ENCODE results near the gene FN3KRP. TPM values are rescaled to one million over a fixed set of nuclear protein-coding genes. Genes with fewer than 3 reads are reported as not detected.

Gene FN3KRP
- total RNA-seq, 4 donors from 2014 or later = 16.3 to 39.6 (median 26.8) TPM

DNA sequence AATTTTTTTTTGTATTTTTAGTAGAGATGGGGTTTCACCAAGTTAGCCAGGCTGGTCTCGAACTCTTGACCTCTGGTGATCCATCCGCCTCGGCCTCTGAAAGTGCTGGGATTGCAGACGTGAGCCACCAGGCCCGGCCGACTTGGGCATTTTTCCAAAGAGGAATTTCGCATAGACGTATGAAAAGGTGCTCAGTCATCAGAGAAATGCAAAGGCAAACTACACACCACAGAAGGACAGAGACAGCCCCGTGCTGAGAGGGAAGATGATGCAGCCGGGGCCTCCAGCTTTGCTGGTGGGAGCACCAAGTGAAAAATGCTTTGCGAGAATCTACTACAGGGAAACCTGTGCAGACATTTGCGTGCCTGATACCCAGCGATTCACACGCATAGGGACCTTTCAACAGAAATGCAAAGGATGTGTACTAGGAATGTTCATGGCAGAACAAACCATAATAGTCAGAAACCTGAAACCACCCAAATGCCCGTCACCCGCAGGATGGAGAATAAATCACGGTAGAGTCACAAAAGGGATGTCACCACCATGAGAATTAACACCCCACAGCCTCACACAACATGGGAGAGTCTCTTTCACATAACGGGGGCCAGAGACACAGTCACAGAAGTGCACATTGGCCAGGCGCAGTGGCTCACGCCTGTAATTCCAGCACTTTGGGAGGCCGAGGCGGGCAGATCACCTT lies 23.2 kb upstream of the FN3KRP start:
- Histone ChIP-seq H3K4me1 (peaks cover 10 to 13% (median 11%) of the 10 kb centered on the region in 4 donors), H3K27me3 (no peaks in the 10 kb centered on the region), H3K9me3 (peaks cover 0 to 6% of the 10 kb centered on the region in 2 donors), H3K4me3 (no peak overlapping the region), H3K27ac (no peak overlapping the region), H3K36me3 (no peaks in the 10 kb centered on the region)
- in situ Hi-C loops (cut with MboI; ENCODE audit: low pct_ligation_motif_present in 1 of 4, low pct_unique_long_range_greater_than_20kb in 1 of 4, low sequenced_read_pairs in 3 of 4) (no loop called here), intact Hi-C loops (cut with DNase I; ENCODE audit: low total_unique reads) (no loop called here)
- 90 to 94% methylated on average over 16 to 22 of the region's 22 CpGs for WGBS, 2 donors (ENCODE audit: low coverage in 1 of 2)
- DNase-seq = no peak
- TF ChIP-seq EP300 (IDR thresholded peaks at IDR 0.05; ENCODE audit: low read depth) = no peak
- no peak for TF ChIP-seq POLR2A (IDR thresholded peaks at IDR 0.05)
- TF ChIP-seq POLR2AphosphoS5 (IDR thresholded peaks at IDR 0.05) = no peak
- TF ChIP-seq, protein P1, sequence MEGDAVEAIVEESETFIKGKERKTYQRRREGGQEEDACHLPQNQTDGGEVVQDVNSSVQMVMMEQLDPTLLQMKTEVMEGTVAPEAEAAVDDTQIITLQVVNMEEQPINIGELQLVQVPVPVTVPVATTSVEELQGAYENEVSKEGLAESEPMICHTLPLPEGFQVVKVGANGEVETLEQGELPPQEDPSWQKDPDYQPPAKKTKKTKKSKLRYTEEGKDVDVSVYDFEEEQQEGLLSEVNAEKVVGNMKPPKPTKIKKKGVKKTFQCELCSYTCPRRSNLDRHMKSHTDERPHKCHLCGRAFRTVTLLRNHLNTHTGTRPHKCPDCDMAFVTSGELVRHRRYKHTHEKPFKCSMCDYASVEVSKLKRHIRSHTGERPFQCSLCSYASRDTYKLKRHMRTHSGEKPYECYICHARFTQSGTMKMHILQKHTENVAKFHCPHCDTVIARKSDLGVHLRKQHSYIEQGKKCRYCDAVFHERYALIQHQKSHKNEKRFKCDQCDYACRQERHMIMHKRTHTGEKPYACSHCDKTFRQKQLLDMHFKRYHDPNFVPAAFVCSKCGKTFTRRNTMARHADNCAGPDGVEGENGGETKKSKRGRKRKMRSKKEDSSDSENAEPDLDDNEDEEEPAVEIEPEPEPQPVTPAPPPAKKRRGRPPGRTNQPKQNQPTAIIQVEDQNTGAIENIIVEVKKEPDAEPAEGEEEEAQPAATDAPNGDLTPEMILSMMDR (IDR thresholded peaks at IDR 0.05) = no peak

DNA sequence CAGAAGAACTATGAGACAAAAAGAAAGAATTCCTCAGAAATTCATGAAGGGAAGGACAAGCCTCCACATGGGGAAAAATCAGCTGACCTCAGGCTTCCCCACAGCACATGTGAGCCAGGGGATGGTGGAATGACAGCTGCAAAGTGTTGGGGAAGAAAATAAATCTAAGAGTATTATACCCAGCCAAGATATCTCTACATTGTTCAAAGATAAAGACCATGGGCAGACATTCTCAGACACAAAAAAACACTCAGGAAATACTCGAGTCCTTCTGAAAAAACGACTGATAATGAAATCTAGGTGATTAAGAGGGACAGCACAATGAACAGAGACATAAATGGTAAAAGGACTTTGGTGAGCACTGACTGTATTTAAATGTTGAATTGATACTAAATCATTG lies 21.9 kb upstream of the FN3KRP start:
- TF ChIP-seq POLR2AphosphoS5 (IDR thresholded peaks at IDR 0.05) (no peak), POLR2A (IDR thresholded peaks at IDR 0.05) (no peak), EP300 (IDR thresholded peaks at IDR 0.05; ENCODE audit: low read depth) (no peak)
- TF ChIP-seq, protein P1 (IDR thresholded peaks at IDR 0.05) = no peak
- in situ Hi-C loops (cut with MboI; ENCODE audit: low pct_ligation_motif_present in 1 of 4, low pct_unique_long_range_greater_than_20kb in 1 of 4, low sequenced_read_pairs in 3 of 4) = no loop called here
- Histone ChIP-seq H3K36me3 (no peaks in the 10 kb centered on the region), H3K4me3 (no peak overlapping the region), H3K9me3 (peaks cover 0 to 6% of the 10 kb centered on the region in 2 donors), H3K27me3 (no peaks in the 10 kb centered on the region), H3K4me1 (peaks cover 10 to 20% (median 17%) of the 10 kb centered on the region in 4 donors), H3K27ac (no peak overlapping the region)
- WGBS, 2 donors (ENCODE audit: low coverage in 1 of 2) = 48 to 80% methylated on average over 2 of the region's 2 CpGs
- DNase-seq = no peak
- intact Hi-C loops (cut with DNase I; ENCODE audit: low total_unique reads) = no loop called here

DNA sequence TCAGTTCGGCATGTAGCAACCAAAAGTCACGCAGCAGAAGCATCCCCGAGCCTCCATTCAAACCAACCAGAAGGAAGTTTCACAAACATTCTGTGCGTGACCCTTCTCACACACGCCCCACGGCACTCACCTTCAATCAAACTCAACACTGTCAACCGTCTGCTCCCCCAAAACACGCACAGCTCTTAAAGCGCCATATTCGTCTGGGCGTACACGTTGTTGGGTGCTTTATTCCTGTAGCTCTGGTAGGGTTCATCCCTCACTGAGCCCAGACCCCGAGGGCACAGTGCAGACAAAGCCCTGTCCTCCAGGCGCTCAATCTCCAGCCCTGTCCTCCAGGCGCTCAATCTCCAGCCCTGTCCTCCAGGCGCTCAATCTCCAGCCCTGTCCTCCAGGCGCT lies 20.2 kb upstream of the FN3KRP start:
- Histone ChIP-seq H3K36me3 (no peaks in the 10 kb centered on the region), H3K4me3 (no peak overlapping the region), H3K27me3 (no peaks in the 10 kb centered on the region), H3K27ac (no peak overlapping the region), H3K9me3 (peaks cover 0 to 6% of the 10 kb centered on the region in 2 donors), H3K4me1 (peaks cover 10 to 29% (median 17%) of the 10 kb centered on the region in 4 donors)
- no peak for DNase-seq
- TF ChIP-seq EP300 (IDR thresholded peaks at IDR 0.05; ENCODE audit: low read depth) = no peak
- TF ChIP-seq POLR2A (IDR thresholded peaks at IDR 0.05) = no peak
- TF ChIP-seq, protein P1 (IDR thresholded peaks at IDR 0.05) = no peak
- no peak for TF ChIP-seq POLR2AphosphoS5 (IDR thresholded peaks at IDR 0.05)
- intact Hi-C loops (cut with DNase I; ENCODE audit: low total_unique reads) (no loop called here), in situ Hi-C loops (cut with MboI; ENCODE audit: low pct_ligation_motif_present in 1 of 4, low pct_unique_long_range_greater_than_20kb in 1 of 4, low sequenced_read_pairs in 3 of 4) (no loop called here)
- 98% methylated on average over 11 to 16 of the region's 17 CpGs for WGBS, 2 donors (ENCODE audit: low coverage in 1 of 2)

DNA sequence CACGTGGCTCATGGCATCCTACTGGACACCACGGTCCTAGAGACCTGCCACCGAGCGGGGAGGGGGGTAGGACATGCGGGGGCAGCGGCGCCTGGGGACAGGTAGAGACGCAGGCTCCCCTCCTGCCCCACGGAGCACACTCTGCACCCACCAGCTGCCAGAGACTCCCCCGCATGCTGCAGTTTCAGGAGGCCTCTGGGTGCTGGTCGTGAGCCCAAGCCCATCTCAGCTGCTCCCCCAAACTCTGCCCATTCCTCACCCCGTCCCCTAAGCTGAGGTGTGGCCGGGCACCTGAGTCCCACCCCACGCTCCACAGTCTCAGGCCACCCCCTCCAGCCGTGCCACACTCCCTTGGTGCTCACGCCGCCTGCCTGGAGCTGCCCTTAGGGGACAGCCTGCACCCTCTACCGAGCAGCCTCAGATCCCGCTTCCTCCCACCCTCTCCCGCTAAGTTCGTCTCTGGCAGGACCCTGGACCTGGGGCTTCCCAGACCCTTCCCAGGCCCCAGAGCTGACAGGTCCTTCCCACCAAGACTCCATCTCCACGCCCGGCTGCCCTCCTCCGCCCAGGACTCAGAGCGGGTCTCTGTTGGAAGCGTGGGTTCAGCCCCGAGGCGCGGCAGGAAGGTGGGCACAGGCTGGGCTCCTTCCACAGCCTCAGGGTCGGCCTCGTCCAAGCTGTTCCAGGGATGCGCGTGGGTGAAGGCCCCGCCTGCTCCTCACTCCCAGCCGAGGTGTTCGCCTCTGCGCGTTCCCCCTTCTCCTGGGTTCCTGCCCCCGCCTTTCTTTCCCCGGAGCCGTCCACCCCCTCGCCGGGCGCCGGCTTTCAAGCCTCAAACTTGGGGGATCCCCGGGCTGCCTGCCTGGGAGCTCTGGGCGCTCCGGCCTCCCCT lies 19.3 kb upstream of the FN3KRP start:
- Histone ChIP-seq H3K36me3 (no peaks in the 10 kb centered on the region), H3K27me3 (no peaks in the 10 kb centered on the region), H3K9me3 (peaks cover 0 to 6% of the 10 kb centered on the region in 2 donors), H3K27ac (peak overlapping the region in 3 of 4 donors; percentile 72 to 89 (median 84)), H3K4me3 (peak overlapping the region; percentile 63 to 95 (median 76)), H3K4me1 (peaks cover 10 to 29% (median 26%) of the 10 kb centered on the region in 4 donors)
- no peak for DNase-seq
- intact Hi-C loops (cut with DNase I; ENCODE audit: low total_unique reads) (no loop called here), in situ Hi-C loops (cut with MboI; ENCODE audit: low pct_ligation_motif_present in 1 of 4, low pct_unique_long_range_greater_than_20kb in 1 of 4, low sequenced_read_pairs in 3 of 4) (no loop called here)
- WGBS, 2 donors (ENCODE audit: low coverage in 1 of 2) = 30 to 32% methylated on average over 2 to 48 of the region's 48 CpGs
- TF ChIP-seq, protein P1 (IDR thresholded peaks at IDR 0.05) = no peak
- TF ChIP-seq EP300 (IDR thresholded peaks at IDR 0.05; ENCODE audit: low read depth) = no peak
- no peak for TF ChIP-seq POLR2AphosphoS5 (IDR thresholded peaks at IDR 0.05)
- TF ChIP-seq POLR2A (IDR thresholded peaks at IDR 0.05) = no peak

Measured in transverse colon (tissue), 4 donors.